ENCODE data around the gene TMEM132C.

TMEM132C gene

DNA sequence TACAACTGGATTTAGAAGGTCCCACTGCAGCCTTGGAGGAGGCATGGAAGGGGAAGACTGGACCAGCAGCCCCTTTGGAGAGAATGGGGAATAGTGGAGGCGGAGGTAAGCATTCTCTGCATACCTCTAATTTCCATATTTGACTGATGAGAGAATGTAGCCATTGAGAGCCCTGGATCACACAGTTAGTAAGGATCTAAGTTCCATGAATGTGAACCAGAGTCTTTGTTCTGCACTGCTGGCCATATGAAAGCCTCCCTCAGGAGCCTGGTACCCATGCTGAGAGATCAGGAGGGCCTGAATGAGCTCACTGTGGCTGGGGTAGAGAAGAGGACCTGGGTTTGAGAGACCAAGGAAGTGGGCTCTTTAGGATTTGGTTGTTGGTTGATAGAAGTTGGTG is 192.1 kb downstream of the TMEM132C start:
- no peak for TF ChIP-seq CTCF (conservative IDR thresholded peaks at IDR 0.05; ENCODE audit: low read depth, low read length)
- DNase-seq (ENCODE audit: low read depth), result no peak
- H3K4me3 ChIP-seq (ENCODE audit: low read depth, low read length), result no peak overlapping the region

- H3K4me3 ChIP-seq (ENCODE audit: low read depth, low read length), result no peak overlapping the region
- no peak for DNase-seq (ENCODE audit: low read depth)
- no peak for TF ChIP-seq CTCF (conservative IDR thresholded peaks at IDR 0.05; ENCODE audit: low read depth, low read length)
Measured at GRCh38 chr12:128463881-128464280, 196.9 kb downstream of the TMEM132C start.

- no peak for TF ChIP-seq CTCF (conservative IDR thresholded peaks at IDR 0.05; ENCODE audit: low read depth, low read length)
- DNase-seq (ENCODE audit: low read depth), result no peak
- H3K4me3 ChIP-seq (ENCODE audit: low read depth, low read length), result no peak overlapping the region
Measured at GRCh38 chr12:128467882-128468281, 200.9 kb downstream of the TMEM132C start.

DNA sequence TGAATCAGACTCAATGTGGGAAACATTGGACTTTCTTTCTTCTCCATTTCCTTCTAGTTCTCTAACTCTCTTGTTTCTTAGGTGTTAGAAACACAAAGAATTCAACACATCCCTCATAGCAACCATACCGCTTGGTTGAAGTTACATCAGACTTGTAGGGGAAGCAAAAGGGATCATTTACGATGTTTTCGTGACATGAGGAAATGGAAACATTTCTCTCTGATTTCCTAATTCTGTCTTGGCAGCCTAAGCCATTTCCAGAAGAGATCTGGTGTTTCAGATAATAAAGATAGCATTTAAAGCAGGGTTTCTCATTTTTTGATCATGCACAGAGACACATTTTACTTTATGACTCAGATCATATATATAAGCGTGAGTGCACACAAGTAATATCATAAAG is 202.0 kb downstream of the TMEM132C start:
- no peak overlapping the region for H3K4me3 ChIP-seq (ENCODE audit: low read depth, low read length)
- no peak for DNase-seq (ENCODE audit: low read depth)
- no peak for TF ChIP-seq CTCF (conservative IDR thresholded peaks at IDR 0.05; ENCODE audit: low read depth, low read length)

- no peak for DNase-seq (ENCODE audit: low read depth)
- no peak for TF ChIP-seq CTCF (conservative IDR thresholded peaks at IDR 0.05; ENCODE audit: low read depth, low read length)
- H3K4me3 ChIP-seq (ENCODE audit: low read depth, low read length), result no peak overlapping the region
Measured at GRCh38 chr12:128471491-128471890, 204.5 kb downstream of the TMEM132C start.

DNA sequence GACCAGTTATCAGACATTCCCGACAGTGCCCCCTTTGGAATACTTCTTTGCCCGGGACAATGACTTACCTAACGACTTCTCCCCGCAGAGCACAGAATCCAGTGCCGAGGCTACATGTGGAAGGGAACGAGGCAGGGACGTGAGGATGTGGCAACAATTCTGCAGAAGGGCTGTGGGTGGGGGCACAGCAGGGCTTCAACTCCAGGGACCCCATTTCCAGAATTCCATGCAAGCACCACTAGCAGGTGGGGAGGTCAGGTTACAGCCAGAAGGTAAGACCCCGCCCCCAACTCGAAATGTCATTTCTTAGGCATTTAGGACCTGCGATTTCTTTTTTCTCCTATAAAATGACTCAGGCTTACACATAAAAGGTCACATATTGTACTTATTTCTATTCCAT is 207.9 kb downstream of the TMEM132C start:
- no peak for DNase-seq (ENCODE audit: low read depth)
- H3K4me3 ChIP-seq (ENCODE audit: low read depth, low read length), result no peak overlapping the region
- no peak for TF ChIP-seq CTCF (conservative IDR thresholded peaks at IDR 0.05; ENCODE audit: low read depth, low read length)

GRCh38 chr12:128476266-128476665 is 209.3 kb downstream of the TMEM132C start:
- TF ChIP-seq CTCF (conservative IDR thresholded peaks at IDR 0.05; ENCODE audit: low read depth, low read length), result no peak
- DNase-seq (ENCODE audit: low read depth), result no peak

More at GRCh38 chr12:128476266-128476665, 209.3 kb downstream of the TMEM132C start:
- H3K4me3 ChIP-seq (ENCODE audit: low read depth, low read length), result no peak overlapping the region
